GM18907 (cell line): ENCODE data around the gene DNAH7.
"Not testable (repeated sequence)": the region's sequence is repeated elsewhere in the genome, so short reads cannot be mapped to it uniquely, and the experiment has no call there.

Experiments
- ATAC-seq: cut with Tn5 transposase; IDR thresholded peaks from one replicate; pipeline ENCODE4 v1.9.1; 2021; ENCODE audit warnings: mild to moderate bottlenecking, moderate library complexity; ENCODE audit not compliant: unreplicated experiment

Gene DNAH7

DNA sequence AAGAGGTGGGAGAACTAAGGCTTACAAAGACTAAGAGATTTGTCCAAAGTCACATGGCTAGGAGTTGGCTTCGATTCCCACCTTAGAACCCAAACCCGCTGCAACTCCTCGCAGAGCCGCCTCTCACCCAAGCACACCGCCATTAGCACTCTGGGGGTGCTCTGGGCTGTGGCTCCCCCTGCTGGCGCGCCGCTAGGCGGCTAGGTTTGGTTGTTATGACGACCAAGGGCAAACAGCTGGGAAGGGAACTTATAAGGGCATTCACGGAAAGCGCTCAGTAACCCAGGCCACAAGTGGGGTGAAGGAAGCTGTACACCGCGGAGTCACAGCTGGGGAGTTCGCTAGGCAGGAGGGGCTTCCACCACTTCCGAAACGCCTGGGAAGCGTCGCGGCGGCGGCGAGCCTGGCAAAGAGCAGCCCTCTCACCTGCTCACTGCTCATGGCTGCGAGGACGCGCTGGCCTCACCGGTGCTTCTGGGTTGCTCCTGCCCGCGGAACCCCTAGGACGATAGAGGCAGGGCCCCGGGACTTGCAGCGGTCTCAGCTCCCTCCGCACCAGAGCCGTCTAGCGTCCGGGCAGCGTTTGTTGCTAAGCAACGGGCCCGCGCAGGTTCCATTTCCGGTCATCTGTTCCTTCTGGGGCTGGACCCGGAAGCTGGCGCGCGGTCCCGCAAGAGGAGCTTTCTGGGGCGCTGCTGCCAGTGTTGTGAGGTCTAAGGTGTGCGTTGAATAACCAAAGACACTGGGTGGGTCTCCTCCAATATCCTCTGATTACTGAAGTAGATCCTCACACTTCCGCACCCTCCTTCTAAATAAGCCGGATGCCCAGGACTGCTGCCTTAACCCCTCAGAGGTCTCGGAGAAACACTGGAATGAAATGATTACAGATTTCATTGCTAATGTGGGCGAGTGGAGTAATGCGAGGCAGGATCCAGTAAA lies at the start of gene DNAH7:
Gene DNAH7 (minus strand): TSS at position 567 of the 939 bp plus-strand sequence. CDS start 126 bp downstream, at position 441.
- ATAC-seq = peak; percentile 99

DNA sequence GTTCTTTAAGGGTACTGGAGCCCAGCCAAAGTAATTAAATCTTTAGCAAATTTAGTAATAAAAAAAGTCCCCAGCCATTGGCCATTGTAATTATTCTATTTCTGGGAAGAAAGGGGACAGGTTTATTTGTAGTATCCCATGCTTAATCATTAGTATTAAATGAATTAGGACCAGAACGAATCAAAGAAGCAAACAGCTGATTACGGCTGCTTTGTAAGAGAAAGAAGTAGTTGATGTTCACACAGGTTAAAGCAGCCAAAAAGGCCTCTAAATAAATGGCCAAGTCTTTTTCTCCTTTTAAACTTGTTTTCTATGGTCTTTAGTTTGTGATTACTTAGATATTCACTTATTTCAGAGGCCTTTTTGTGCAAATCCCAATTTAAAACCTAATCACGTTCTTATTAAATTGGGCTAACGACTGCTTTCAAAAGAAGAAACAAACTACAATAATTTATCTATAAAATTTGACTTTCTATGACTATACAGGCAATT lies 48.6 kb upstream of the DNAH7 start:
- no peak for ATAC-seq

DNA sequence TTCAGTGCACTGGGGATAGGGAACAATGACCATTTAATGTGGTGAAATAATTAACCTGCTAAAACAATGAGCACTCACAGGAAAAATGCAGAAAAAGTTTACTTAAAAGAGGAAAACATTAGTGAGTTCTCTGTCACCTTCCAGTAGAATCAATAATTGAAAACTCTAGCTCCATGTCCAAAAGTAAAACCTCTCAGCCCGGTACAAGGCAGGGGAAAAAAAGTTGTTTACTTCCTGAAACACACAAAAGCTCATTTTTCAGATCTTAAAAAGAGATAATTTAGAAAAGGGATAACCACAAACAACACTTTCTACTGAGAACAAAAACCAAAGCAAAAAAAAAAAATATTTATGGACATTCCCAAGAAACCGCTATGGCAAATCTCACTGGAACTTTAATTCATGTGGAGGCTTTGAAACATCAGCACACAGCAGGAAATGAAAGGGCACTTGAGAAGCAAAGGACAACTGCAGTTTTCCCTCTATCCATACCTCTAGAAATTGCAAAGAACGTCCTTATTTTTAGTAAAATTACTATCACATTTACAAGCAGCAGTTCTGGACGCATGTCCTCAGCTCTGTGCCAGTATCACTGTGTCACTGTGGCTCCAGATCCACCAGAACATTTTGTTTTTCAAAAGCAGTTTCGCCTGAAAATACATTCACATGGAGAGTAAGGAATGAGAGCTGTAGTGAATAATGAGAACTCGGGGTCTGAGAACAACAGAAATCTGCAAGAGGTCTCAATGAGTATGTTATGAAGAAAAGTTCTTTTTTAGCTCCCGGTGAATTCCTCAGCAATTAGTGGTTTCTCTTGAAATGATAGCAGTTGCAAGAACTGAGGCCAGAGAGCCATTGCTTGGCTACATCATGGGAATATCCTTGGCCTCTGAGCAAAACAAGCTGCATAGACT lies 44.7 kb upstream of the DNAH7 start:
- ATAC-seq = no peak

DNA sequence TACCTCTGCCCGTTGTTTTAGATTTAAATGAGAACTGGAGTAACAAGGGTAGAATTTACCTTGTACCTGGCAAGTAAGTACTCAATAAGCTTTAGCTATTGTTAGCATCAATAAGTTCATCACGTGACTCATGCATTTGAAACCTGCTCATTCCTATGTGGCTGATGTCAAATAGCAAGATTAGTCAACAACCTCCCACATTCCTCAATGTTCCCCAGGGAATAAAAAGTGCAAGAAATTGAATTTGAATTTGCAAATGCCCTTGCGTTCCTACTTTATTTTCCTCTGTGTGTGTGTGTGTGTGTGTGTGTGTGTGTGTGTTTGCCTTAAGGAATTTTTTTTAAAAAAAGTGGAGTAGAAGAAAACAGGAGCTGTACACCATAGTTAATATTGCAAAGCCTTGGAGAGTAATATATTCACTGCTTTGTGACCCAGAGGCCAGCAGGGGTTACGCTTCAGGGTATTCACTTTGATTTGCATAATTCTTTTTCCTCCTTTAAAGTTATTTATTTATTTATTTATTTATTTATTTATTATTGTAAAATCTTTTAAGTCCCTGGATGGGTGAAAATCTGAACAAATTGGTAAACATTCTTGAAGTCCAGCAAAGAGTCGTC lies 43.9 kb upstream of the DNAH7 start:
- ATAC-seq = no peak

DNA sequence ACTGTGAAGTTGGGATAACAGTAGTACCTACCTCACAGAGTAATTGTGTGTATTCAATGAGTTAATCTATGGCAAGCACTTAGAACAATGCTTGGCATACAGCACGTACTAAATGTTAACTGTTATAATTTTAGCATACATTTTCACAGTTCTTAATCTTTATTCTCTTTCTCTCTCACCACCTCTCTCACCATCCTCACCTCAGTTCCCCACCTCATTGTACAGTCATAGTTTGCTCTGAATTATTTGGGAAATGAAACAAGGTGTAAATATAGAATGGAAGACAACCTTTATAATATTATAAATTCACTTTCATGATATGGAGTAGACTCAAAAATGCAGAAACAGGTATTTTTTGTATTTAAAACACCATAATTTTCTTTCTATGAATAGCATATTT lies 40.0 kb upstream of the DNAH7 start:
- no peak for ATAC-seq

DNA sequence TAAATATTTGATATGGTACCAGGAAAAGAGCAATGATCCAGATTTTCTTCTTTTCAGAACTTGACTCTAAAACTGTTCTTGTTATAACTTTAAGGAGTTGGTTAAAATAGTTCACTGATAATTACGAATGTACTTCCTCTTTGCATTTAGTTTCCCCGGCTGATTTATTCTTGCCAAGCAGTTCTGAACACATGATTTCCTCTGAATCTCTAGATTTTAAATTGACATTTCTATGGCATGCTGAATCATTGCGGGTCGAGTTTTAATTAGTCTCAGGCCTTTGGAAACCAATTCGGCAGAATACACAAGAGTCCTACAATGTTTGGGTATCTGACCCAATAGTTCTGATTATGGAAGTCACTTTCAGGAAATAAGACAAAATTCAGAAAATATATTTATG lies 37.3 kb upstream of the DNAH7 start:
- no peak for ATAC-seq

DNA sequence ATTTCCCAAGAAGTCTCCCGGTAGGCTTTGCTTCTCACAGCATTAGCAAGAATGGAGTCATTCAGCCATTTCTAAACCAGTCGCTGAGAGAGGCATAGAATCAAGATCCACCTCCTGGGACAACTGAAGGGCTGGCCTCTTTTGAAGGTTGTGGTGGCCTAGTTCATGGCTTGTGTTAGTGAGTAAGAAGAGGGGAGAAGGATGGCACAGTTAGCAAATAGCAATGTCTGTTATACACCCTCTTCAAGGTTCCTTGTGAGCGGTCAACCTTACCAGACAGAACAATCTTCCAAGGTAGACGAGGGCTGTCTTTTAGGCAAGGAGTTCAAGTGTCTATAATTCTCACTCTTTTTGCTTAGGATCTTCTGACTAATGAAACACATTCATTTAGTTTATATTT lies 35.4 kb upstream of the DNAH7 start:
- ATAC-seq = no peak

DNA sequence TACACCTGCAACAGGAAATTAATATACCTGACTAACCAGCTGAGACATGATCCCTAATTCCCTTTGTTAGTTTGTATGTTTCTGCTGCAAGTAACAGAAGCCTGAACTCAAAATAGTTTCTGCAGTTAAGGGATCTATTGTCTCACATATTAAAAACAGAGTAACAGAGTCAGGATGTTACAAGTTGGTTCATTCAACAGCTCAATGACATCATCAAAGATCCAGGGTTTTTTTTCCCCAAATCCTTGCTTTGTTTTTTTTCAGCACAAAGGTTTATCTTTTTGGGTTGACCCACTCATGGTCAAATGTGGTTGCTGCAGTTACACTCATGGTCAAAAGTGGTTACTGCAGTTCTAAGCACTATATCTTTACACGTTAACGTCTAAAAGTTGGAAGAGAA lies 35.0 kb upstream of the DNAH7 start:
- no peak for ATAC-seq

DNA sequence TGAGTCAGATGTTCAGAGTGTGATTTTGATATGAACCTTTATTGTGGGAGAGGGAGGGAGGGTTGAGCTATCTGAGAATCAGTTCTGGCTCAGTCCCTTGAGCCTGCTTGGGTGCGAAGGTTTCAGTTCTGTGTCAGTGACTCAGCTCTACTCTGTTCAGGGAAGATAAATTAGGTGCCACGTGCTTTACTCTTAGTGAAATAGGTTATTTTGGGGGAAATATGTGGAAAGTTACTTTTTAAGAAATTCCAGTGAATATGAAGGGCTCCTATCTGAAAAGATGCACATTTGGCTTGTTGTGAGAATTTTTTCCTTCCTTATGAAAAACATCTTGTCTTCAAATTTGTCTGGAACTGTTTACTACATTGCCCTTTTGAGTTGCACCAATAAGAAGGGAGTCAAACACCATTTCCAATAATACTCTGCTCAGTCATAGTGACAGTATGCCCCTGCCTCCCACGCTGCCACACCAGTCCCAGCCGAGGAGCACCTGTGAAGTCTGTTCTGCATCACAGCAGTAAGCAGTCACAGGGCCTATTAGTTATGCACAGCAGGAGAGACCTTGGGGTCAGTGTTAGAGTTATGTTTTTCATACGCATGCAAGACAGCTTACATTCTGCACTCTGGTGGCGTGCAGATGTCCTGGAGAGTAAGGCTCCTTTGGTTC lies 32.8 kb upstream of the DNAH7 start:
- peak; percentile 96 for ATAC-seq

DNA sequence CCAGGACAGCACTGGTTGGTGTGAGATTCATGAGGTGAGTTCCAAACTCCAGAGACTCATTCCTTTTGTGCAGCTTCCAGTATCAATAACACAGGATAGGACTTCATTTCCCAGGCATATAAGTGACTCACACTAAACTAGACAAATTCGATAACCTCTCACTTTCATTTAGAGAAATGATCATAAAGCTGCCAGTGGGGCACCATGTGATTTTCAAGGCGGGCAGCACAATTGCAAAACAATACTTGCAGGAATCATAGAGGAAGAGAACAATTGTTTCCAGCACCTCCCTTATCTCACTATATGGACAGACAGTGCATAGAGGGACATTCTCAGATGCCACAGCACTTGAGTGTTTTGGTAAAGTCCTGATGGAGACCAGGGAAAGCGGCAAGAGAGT lies 31.3 kb upstream of the DNAH7 start:
- no peak for ATAC-seq

DNA sequence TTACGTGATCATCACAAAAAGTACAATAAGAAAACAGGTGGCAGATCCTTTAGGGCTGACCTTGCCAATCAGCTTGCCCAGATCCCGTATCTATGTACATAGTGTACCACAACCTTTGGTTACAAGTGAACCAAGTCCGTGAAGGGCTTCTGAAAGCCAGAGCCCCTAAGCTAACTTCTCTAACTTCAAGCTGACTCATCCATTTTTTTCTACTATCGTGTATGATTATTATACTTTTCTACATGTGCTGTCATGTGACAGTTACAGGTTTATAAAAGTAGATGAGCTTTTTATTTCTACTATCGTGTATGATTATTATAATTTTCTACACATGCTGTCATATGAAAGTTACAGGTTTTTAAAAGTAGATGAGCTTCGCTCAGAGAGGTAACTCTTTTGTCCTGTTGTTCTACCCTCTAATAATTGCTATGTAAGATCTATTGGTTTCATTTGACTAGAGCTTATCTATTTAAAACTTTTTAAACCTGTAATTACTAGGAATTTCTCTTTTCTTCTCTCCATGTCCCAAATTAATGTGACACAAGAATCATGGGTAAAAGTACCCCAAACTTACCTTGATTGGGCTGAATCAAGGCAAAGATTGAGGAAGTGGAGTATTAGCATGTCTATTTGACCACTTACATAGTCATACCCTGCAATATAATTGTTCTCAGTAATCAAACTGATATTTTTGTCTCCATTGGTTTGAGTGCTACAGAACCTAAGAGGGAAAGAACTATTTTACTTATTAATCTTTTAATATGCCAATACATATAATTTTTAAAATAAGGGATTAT lies 29.4 kb upstream of the DNAH7 start:
- peak; percentile 40 for ATAC-seq

DNA sequence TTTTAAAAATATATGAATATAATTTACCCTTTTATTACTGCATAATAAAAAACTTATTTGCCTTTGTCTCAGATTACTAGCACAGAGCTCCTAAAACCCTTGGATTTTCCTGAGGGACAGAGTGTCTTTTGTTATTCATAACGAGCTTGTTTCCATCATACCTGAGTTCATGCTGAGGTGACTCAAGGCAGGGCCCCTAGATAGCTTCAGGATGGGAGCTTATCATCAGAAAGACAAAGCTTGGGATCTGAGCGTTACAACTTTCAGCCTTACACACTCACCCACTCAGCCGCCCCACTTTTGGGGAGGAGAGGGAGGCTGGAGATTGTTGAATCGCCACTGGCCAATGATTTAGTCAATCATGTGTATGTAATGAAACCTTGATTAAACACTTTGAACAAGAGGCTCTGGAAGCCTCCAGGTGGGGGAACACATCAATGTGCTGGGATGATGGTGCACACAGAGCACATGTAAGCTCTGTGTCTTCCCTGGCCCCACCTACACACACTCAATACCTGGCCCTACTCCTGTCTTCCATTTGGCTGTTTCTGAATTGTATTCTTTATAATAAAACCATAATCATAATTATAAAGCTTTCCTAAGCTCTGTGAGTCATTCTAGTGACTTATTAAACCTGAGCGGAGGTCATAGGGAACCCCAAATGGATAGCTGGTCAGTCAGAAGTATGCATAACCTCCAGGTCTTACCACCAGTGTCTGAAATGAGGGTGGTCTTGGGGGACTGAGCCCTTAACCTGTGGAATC lies 28.5 kb upstream of the DNAH7 start:
- ATAC-seq = no peak

DNA sequence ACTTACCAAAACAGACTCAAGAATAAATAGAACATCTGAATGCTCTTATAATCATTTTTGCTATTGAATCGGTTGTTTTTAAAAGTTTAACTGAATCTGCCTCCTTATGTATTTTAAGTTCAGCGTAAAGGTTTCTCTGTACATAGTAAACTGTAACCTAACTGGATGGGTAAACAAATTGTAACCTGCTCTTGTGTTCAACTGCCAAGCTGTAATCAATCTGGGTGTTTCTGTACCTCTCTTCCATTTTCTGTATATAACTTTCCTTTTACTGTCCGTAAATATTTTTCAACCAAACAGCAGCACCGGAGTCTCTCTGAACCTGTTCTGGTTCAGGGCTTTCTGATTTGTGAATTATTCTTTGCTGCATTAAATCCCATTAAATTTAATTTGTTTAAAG lies 27.6 kb upstream of the DNAH7 start:
- no peak for ATAC-seq

DNA sequence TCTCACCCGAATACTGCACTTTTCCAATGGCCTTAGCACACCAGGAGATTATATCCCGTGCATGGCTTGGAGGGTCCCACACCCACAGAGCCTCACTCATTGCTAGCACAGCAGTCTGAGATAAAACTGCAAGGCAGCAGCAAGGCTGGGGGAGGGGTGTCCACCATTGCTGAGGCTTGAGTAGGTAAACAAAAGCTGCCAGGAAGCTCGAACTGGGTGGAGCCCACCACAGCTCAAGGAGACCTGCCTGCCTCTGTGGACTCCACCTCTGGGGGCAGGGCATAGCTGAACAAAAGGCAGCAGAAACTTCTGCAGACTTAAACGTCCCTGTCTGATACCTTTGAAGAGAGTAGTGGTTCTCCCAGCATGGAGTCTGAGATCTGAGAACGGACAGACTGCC lies 20.8 kb upstream of the DNAH7 start:
- ATAC-seq = not testable (repeated sequence)

DNA sequence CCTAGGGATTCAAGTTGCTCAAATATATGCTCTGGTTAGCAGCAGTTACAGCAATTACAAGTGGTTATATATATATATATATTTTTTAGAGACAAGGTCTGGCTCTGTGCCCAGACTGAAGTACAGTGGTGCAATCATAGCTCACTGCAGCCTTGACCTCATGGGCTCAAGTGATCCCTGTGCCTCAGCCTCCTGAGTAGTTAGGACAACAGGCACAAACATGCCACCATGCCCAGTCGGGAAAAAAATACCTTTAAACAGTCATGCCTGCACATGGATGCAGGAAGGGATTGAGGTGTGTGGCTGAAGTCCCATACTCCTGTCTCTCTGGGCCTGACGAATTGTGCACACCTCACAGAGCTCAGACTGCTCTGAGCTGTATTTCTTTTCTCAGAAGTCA lies 19.6 kb upstream of the DNAH7 start:
- no peak for ATAC-seq

DNA sequence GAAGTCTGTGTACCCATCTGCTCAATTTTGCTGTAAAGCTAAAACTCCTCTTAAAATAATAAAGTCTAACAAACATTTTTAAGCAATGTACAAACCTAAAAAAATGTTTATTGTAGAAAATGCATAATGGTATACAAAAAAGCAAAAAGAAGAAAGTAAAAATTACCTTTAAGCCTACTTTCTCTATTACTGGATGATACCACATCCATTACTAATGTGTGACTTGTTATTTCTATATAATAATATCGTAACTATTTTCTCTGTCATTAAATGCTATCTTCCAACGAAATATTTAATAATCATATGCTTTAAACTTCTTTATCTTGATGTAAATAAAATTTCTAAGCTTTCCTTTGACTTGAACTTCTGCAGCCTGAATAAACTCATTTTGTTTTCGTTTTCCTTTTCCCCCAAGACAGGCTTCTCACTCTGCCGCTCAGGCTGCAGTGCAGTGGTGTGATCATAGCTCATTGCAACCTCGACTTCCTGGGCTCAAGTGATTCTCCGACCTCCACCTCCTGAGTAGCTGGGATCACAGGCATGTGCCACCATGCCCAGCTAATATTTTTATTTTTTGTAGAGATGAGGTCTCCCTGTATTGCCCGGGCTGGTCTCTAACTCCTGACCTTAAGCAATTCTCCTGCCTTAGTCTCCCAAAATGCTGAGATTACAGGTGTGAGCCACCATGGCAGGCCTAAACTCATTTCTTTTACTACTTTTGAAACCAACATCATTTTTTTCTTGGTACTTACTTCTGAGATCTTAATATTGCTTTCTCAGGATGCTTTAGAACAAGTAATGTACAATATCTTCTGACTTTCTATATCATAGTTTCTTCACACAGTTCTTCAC lies 18.1 kb upstream of the DNAH7 start:
- ATAC-seq = no peak

DNA sequence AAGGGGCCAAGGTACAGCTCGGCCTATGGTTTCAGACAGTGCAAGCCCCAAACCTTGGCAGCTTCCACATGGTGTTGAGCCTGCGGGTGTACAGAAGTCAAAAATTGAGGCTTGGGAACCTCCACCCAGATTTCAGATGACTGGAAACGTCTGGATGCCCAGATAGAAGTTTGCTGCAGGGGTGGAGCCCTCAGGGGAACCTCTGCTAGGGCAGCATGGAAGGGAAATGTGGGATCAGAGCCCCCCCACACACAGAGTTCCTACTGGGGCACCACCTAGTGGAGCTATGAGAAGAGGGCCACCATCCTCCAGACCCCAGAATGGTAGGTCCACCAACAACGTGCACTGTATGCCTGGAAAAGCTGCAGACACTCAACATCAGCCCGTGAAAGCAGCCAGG lies 15.0 kb upstream of the DNAH7 start:
- ATAC-seq = no peak

DNA sequence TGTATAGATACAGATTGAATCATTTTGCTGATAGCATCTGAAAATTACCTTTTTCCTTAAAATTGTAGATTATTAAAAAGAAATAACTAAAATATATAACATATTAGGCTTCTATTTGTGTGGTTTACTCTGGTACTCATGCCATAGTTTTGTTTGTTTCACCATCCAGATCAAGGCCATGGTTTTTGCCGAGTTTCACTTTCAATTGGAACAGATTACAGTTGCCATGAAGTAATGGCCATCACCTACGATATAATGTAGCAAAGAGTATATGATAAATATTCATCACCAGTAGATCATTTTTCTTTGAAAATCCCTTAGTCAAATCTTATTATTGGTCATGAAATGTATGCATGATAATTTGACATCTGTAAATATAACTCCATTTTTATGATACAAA lies 11.9 kb upstream of the DNAH7 start:
- ATAC-seq = no peak
